NCI-H2227 (cell line): ENCODE measurements around the gene GABRP.
"Not testable (repeated sequence)": the region's sequence is repeated elsewhere in the genome, so short reads cannot be mapped to it uniquely, and the experiment has no call there.

Source experiments
- DNase-seq: peaks from one replicate; lab custom pipeline; 2025; ENCODE audit not compliant: unreplicated experiment; lab: John Stamatoyannopoulos, UW

The GABRP gene

GRCh38 chr5:170783498-170784247, at the start of gene GABRP:
TSS of gene GABRP (plus strand) at chr5:170783725. CDS start at chr5:170788616, 4,891 bp downstream.
- no peak for DNase-seq

- DNase-seq, result no peak
Observed at GRCh38 chr5:170736966-170737365, 46.6 kb upstream of the GABRP start.

- DNase-seq, result no peak
Observed at GRCh38 chr5:170737591-170737990, 45.9 kb upstream of the GABRP start.

DNA sequence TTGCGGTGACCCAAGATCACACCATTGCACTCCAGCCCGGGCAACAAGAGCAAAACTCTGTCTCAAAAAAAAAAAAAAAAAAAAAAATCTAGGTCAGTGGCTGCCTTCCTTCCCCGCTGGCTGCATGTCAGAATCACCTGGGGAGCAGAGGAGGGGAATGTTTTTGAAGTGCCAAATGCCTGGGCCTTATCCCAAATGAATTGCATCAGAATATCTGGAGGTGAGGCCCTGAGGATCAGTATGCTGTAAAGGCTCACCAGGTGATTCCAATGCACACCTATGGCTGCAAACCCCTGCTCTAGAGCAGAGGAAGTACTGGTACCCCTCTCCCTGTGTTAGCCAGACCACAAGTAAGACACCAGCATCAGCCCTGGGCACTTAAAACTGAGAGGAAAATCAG, 44.7 kb upstream of the GABRP start:
- no peak for DNase-seq

GRCh38 chr5:170739446-170739845, 44.1 kb upstream of the GABRP start:
- no peak for DNase-seq

DNA sequence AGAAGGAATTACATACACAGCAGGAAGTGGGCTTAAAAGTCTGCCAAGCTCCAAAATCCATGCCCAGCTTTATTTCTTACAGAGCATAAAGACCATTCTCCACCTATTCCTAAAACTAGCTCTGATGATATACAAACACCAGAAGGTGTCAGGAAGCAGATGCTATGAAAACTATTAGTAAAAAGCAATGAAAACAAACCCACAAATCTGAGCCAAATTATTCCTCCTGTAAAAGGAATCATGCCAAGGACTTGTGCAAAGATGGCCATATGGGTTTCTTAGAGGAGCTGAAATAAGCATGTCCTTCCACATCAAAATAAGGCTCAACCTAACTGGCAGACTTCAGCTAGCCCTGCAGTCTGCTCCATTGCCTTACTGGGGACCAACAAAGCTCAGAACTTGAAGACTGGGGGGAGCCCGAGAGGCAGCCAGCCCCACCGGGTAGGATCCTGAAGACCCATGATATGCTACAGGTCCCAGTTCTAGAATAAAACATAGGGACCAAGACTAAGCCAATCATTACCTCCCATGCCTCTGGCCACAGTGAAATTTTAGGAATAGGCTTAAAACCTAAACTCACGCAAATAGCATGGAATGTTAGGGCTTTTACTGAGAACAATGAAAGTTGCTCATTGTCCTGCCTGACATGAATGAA, 42.8 kb upstream of the GABRP start:
- no peak for DNase-seq

DNA sequence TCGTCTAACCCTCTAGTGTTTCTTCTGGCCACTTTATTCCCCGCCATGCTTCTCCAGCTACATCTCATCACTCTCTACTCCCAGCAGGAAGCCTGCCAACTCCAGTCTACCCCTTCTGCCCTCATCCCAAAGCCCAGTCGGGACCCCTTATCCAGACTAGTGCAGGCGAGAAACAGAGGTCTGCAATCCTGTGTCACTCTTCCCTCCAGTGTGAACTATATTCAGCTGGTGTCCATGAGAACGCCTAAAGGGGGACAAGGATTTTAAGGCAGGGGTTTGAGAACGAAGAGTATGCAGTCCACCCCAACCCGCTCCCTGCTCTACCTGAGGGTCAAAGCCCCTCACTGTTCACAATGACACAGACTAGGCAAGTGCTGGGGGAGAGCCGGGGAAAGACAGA, 41.7 kb upstream of the GABRP start:
- DNase-seq, result no peak

DNA sequence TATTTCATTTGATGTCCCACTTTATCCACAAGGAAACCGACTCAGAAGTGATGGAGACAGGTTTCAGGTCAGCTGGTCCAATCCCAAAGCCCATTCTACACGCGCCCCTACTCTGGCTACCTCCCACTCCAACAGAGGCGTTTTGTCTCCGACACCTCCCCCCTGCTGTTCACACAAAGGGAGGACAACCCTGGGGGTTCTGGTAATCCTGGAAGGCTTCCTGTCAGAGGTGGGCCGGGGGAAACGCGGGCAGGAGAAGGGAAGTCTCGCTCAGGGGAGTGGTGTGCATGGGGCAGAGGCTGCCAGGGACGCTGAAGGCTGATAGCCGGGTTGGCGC, 39.7 kb upstream of the GABRP start:
- no peak for DNase-seq

DNA sequence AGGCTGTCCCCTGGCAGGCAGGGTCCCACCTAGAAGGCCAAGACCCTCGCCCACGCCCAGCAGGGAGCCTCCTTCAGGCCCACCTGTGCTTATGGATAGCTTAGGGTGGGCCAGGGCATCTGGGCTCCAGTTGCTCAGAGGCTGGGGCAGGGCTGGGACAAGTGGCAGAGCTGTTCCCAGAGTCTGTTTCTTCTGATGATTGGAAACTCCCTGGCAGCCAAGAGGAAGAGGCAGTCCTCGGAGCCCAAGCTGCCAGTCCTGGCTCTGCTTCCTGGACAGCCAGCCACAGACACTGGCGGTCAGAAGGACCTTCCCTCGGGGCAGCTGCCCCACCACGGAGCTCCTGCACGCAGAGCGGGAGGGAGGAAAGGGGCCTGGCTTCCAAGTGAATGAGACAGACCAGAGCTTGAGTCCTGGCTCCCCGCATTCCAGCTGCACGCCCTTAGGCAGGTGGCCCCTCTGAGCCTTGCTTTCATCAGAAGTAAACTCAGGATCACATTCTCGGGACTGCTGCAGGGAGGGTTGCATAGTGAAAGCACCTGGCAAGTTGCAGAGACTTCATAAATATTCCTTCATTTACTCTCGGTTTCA, 37.9 kb upstream of the GABRP start:
- no peak for DNase-seq

DNA sequence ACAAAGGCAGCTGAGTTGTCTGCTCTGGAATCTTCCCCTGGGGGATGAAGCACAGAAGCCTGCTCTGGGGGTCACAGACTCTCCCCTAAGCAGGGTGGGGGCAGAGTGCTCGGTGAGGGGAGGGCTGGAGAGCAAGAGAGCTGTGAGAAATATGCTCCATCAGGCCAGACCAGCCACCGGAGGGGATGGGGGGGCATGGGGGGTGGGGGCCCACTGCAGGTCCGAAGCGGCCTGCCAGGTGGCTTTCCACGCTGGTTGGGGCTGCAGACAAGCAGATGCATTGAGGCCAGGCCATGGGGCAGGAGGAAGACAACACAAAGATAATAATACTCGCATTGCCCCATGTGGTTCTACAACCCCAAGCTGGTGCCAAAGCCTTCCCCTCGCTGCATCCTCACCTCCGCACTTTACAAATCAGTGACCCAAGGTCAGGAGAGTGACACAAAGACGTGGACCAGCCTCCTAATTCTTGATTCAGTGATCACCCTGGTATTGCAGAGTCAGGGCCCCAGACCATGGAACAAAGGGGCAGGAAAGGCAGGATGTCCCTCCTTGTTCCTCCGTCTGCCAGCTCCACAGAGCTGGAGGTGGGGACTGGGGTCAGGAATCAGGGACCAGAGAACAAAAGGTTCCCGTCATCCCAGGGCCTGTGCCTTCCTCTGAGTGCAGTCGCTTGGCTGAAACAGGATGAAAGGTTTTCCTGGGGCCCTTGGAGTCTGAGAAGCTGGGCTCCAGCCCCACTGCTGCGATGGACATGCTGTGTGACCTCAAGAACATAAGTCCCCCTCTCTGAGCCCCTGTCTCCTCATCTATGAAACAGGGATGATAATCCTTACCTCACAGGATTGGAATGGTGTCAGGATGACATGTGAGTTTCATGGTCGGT, 37.2 kb upstream of the GABRP start:
- DNase-seq, result no peak

- DNase-seq, result no peak
Observed at GRCh38 chr5:170746961-170747340, 36.6 kb upstream of the GABRP start.

GRCh38 chr5:170747357-170747756, 36.2 kb upstream of the GABRP start:
- no peak for DNase-seq

DNA sequence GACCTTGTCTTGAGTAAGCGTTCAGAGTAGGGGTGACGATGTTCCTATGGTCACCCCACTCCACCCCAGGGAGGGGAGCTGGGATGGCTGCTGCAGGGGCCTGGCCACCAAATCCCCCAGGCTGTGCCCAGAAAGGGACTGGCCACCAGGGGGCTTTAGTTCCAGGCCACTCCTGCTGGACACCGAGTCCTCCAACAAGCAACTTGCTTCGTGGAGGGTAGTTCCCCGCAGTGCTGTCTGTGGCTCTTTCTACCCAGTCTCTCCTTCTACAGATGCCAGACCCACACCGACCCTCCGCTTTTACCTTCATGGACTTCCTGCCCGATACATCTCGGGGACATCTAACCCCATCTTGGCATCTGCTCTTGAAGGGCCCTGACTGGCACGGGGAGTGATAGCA, 35.7 kb upstream of the GABRP start:
- no peak for DNase-seq

- no peak for DNase-seq
Observed at GRCh38 chr5:170748951-170749471, 34.5 kb upstream of the GABRP start.

- DNase-seq, result no peak
Observed at GRCh38 chr5:170749911-170750431, 33.6 kb upstream of the GABRP start.

DNA sequence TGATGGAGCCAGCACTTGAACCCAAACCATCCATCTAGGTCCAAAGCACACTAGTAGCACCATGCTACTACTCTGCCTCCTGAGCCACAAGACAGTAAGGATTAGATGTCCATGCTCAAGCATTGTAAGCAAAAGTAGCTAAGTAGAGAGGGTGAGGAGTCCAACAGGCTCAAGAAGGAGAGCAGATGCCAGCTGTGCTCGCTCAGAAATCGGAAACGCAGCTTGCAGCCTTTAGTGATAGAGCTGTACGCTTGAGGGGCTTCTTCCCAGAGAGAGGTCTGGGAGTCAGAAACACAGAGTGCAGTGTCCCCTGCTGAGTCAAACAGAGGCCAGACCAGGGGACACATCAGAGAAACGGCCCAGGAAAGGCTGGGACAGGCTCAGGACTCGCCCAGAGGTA, 32.7 kb upstream of the GABRP start:
- no peak for DNase-seq

GRCh38 chr5:170751631-170752030, 31.9 kb upstream of the GABRP start:
- DNase-seq, result no peak

DNA sequence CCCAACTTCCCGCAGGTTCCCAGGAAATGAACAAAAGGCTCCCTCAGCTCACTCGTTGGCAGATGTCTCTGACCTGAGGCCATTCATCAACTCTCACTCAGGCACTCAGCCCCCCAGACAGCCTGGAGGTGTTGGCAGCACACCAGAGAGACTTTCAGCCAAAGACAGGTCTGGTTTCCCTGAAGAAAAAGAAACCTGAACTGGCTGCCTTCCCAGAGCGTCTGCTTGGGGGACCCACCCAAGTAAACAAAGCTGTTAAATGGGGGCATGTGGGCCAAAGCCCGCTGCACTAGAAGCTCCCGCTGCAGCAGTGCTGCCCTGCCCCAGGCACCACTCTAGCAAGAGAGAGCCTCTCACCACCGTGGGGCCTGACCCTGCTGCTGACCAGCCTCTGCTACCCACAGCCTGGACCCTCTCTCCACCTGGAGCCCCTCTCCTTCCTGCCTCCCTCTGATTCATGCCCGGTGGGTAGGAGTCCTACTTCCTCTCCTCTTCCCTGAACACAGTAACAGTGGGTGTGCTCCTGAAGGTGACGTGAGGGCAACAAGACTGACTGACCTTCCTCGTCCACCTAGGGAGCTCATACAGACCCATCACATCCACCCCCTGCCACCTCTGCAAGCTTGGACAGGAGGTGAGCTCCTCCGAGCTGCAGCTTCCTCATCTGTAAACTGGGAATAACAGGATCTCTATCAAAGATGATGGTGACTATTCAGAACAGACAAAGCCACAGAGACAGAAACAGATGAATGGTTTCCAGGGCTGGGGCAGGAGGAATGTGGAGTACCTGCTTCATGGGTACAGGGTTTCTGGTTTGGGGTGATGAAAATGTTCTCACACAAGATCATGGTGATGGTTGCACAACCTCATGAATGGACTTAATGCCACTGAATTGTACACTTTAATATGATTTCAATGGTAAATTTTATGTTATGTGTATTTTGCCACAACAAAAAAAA, 31.0 kb upstream of the GABRP start:
- DNase-seq, result no peak

DNA sequence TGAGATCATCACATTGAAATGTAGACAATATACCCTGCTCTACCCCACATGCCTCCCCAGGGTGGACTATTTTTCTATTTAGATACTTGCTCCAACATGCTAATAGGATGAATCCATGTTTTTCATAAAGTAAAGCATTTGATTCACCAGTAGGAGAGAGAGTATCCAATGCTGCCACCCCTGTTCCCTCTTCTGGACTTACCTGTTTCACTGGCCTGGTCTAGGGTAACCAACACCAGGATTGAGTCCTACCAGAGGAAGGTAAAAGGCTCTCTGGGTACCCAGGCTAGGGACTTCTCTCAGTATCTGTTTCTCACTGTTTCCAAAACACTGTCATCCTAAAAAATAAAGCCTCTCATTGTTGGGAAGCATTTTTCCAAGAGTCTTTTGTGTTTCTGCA, 30.2 kb upstream of the GABRP start:
- no peak for DNase-seq

GRCh38 chr5:170754508-170754907, 29.0 kb upstream of the GABRP start:
- DNase-seq, result not testable (repeated sequence)
